ENCODE measurements around the gene TPSAB1.

The TPSAB1 gene

GRCh38 chr16:1211451-1212268 is 28.8 kb upstream of the TPSAB1 start:
- DNase-seq = no peak

- DNase-seq = no peak
Measured at GRCh38 chr16:1212616-1213194, 27.8 kb upstream of the TPSAB1 start.

- no peak for DNase-seq
Measured at GRCh38 chr16:1213231-1213630, 27.3 kb upstream of the TPSAB1 start.

- no peak for DNase-seq
Measured at GRCh38 chr16:1213796-1214372, 26.6 kb upstream of the TPSAB1 start.

- DNase-seq = no peak
Measured at GRCh38 chr16:1214719-1215118, 25.8 kb upstream of the TPSAB1 start.

GRCh38 chr16:1215574-1216295 is 24.8 kb upstream of the TPSAB1 start:
- DNase-seq = no peak

- no peak for DNase-seq
Measured at GRCh38 chr16:1216296-1216619, 24.2 kb upstream of the TPSAB1 start.

GRCh38 chr16:1216681-1217400 is 23.7 kb upstream of the TPSAB1 start:
- DNase-seq = no peak

GRCh38 chr16:1217526-1217925 is 23.0 kb upstream of the TPSAB1 start:
- DNase-seq = no peak

GRCh38 chr16:1218061-1218929 is 22.2 kb upstream of the TPSAB1 start:
- no peak for DNase-seq

- no peak for DNase-seq
Measured at GRCh38 chr16:1218930-1219611, 21.4 kb upstream of the TPSAB1 start.

GRCh38 chr16:1220098-1220728 is 20.3 kb upstream of the TPSAB1 start:
- no peak for DNase-seq

- DNase-seq = no peak
Measured at GRCh38 chr16:1220841-1221627, 19.5 kb upstream of the TPSAB1 start.

GRCh38 chr16:1221628-1222552 is 18.6 kb upstream of the TPSAB1 start:
- no peak for DNase-seq

- DNase-seq = no peak
Measured at GRCh38 chr16:1222553-1223354, 17.8 kb upstream of the TPSAB1 start.

GRCh38 chr16:1223355-1224214 is 16.9 kb upstream of the TPSAB1 start:
- no peak for DNase-seq

- no peak for DNase-seq
Measured at GRCh38 chr16:1224558-1224957, 15.9 kb upstream of the TPSAB1 start.
